T-helper 9 cell (primary cell): ENCODE data around the gene DUSP28.
A peak's percentile ranks its signal among the peaks of the same experiment; 100 is the strongest.
"Not testable (repeated sequence)": the region's sequence is repeated elsewhere in the genome, so short reads cannot be mapped to it uniquely, and the experiment has no call there.

ENCODE experiments used
- DNase-seq: peaks from one replicate; pipeline ENCODE4 v3.0.0-alpha.2; 2020
- total RNA-seq, 2 donors: gene quantifications; one replicate each; lab custom pipeline; 2026; lab: John Stamatoyannopoulos, UW

Gene DUSP28, protein sequence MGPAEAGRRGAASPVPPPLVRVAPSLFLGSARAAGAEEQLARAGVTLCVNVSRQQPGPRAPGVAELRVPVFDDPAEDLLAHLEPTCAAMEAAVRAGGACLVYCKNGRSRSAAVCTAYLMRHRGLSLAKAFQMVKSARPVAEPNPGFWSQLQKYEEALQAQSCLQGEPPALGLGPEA
- total RNA-seq = 16.9 to 30.9 reads per million in 2 donors

DNA sequence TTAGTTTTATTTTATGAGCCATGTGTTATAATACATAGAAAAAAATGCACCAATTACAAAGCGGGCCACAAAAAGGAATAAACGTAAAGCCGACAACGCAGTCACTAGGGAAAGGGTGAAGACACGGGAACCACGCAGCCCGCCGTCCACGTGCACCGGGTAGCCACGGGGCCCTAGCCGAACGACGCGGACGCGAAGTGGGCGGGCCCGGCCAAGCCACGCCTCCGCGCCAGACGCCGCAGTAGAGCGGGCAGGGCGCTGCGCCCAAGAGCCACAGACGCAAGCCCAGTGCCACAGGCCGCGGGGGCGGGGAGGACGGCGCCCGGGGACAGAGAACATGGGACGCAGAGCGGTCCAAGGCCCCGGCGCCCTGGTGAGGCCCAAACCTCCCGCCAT lies at the start of gene DUSP28:
Gene DUSP28, plus strand, starts transcription at position 274 of the 396 bp plus-strand sequence. CDS start 328 bp downstream, outside the sequence.
- DNase-seq = peak; percentile 83

DNA sequence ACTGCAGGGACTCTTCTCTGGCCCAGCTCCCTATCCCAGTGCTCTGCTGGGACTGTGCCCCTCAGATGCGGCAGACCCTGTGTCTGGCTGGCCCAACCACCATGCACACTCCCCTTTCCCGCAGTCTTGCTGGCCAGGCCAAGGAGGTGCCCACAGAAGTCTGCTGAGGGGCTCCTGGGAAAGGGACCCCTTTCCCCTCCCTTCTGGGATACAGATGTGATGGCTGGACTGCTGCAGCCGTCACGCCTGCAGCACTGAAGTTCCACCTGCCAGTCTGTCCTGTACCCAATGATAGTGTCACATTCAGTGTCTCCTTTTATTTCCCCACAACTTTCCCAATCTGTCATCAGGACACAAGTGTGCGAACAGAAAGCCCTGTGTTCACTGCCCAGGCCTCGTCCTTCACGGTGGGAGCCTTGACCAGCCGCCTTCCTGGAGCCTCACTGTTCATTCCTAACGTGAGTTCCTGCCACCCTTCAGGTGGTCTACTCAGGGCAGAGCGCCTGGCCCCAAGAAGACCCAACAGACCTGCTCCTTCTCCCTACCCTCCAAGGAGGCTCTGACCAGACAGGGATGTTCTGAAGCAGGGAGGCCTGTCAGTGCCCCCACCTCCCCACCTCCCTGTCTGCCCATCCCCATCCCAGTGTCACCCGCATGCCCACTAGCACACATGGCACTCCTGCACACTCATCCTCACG lies 49.5 kb upstream of the DUSP28 start:
- no peak for DNase-seq

DNA sequence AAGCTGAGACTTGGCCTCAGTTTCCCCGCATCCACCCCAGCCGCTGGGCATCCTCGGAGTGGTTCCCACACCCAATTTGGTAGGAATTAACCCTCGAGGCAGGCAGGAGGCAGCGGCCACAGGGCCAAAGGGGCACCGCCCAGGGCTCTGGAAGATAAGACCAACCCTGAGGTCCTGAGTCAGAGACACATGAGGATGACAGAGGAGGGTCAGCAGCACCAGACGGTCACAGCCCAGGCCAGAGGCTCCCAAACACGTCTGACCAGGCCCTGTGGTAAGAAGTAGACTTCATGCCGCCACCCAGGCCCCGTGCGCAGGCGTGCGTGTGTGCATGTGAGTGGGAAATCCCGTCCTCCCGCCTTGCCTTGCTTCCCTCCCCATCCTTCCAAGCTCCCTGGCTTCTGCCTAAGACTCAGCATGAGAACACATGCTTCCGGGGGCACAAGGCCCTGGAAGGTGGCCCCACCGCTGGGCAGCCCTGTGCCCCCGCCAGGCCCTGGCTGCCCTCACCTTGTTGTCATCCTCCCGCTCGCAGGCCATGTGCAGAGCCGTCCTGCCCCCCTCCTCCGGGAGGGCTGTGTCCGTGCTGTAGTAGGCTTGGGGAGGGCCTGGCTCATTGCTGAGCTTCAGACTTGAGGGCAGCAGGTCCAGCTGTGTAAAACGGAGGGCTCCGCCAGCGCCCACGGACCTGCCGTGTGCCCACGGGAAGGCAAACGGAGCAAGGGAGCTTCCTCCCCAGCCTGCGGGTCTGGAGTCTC lies 48.6 kb upstream of the DUSP28 start:
- no peak for DNase-seq

DNA sequence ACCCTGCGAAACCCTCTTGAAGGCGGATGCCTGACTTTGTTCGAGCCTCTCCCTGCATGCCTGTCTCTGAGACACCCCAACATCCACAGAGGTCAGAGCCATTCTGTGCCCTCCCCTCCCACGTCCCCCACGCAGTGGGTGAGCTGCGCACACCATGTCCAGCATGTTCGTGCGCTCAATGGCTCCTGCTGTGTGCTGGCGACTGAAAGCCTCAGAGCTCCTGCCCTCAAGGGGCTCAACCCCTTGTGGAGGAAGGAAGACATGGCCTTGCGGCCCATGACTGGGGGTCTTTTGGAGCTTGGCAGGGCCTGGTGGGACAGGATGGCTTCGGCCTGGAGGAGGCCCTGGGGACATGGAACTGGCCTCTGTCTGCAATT lies 48.1 kb upstream of the DUSP28 start:
- DNase-seq = no peak

DNA sequence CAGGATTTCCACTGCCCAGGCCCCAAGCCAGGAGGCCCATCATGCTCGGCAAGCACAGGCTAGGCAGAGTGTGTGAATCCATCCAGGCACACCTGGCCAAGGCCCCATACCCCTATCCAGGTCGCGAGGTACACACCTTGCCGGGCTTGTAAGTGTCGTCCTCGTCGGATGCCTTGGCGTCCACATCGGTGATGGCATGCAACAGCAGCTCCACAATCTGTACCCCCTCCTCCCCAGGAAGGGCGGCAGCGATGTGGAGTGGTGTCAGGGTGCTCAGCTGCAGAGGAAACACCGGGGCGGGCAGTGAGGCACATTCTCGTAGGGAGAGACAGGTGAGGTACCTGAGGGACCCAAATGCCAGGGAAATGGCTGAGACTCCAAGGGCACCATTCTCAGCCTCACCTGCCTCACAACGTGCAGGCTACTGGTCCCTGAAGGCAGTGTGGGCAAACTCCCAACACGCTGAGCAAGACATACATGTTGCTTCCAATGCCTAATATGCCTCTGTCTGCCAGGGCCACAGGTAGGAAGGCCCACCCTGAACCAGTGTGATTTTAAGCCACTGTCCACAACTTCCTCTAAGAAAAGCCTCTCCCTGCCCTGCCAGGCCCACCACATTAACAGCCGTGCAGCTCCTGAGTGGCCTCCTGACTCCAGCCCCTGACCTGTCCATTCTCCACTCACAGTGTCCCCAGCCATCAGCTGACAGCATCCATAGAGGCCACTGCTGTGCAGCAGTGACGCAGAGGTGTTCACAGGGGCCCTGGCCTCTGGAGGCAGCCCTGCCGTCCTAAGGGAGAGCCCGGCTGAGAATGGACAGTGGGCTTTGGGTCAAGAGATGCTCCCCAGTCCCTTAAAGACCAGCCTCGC lies 47.3 kb upstream of the DUSP28 start:
- no peak for DNase-seq

DNA sequence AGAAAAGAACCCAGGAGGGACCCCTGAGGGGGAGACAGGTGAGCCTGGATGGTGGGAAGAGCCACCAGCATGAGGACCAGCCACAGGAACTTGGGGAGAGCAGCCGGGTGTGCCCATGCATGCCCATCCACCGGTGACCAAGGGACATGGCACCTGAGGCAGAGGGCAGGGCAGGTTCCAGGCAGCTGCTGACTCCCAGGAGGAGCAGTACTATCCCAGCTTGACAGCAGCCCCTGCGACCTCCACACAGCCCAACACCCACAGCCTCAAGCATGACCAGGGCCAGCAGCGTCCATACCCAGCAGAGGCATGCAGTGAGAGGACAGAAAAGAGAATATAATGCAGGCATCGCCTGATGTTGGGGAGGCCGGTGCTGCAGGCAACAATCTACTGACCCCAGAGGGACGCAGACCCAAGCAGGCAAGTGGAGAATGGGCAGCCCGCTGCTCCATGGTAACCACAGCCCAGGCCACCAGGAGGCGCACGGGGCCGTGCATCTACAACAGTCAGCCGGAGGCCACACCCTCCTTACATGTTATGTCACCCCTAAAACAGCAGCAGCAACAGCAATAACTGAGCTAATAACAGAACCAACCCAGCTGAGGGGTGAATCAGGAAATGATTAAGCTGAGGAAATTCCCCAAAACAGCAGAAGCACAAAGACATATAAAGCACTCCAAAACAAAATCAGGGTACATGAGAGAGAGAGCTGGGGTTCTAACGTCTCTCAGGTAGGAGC lies 46.4 kb upstream of the DUSP28 start:
- peak; percentile 79 for DNase-seq

DNA sequence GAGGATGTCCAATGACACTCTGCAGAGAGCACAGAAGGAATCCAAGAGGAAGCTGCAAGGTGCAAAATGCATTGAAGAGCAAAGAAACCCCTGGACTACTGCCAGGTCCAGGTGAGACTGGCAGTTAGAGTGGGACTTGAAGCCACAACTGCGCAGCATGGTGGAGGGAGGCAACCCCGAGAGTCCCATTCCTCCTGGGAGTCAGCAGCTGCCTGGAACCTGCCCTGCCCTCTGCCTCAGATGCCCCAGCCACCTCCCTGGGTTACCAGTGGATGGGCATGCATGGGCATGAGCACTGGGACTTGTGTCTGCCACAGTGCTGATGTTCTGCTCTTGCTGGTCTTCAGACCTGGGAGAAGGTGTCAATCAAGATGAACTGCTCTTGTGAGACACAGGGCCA lies 45.5 kb upstream of the DUSP28 start:
- DNase-seq = no peak

DNA sequence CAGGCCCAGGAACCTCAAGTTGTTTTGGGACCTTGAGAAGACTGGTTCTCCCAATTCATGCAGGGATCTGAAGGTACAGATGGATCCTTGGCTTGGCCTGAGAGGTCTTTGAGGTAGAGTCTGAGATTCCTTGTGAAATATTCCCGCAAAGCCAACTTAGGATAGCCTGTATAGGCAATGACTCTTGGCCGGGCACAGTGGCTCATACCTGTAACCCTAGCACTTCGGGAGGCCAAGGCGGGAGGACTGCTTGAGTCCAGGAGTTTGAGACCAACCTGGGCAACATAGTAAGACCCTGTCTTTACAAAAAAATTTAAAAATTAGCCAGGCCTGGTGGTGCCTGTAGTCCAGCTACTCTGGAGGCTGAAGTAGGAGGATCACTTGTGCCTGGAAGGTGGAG lies 42.8 kb upstream of the DUSP28 start:
- DNase-seq = no peak

DNA sequence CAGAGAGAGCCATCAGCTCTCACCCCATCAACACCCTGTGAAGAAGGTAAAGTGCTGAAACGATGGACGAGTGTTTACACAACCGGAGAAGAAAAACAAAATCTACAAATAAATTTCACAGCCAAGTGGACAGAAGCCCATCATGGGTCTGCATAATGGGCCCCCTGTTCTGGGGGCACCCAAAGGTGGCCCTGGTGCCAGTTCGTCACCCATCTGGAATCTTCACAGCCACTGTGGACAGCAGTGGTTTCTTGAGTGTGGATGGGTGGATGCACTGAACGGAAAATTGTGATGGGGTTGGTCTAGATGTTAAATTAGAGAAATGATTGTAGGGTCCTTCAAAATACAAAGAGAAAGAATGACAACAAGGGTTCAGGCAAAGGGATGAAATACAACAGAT lies 41.2 kb upstream of the DUSP28 start:
- DNase-seq = no peak

DNA sequence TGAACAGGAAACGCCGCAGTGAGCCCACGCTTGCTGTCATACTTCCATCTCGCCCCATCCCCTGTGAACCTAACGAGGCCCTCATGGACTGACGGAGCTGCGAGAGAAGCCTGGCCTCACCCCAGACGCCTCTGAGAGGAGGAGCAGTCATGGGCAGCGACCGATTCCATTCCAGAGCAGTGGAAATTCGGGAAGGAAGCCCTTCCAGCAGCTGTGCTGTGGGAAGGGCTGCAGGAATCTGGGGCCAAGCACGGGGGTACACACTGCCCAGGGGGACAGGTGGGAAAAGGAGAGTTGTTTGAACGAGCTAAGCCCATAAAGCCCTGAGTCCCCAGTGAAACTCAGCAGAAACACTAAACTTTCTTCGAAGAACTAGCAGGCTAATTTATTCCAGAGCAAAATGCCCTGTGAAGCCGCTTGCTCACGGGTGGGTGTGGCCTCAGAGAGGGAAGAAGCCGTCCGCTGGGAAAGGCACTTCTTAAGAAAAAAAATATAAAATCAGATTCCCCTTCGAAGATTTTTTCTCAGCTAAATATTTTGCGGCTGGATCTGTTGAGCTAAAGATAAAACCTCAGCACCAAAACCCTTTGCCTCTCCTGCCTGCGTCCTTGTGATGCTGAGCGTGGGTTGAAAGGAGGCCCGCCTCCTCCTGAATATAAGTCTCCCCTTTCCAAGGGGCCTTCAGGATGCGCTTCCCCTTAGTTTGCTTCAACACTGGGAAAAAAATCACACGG lies 40.6 kb upstream of the DUSP28 start:
- DNase-seq = no peak

DNA sequence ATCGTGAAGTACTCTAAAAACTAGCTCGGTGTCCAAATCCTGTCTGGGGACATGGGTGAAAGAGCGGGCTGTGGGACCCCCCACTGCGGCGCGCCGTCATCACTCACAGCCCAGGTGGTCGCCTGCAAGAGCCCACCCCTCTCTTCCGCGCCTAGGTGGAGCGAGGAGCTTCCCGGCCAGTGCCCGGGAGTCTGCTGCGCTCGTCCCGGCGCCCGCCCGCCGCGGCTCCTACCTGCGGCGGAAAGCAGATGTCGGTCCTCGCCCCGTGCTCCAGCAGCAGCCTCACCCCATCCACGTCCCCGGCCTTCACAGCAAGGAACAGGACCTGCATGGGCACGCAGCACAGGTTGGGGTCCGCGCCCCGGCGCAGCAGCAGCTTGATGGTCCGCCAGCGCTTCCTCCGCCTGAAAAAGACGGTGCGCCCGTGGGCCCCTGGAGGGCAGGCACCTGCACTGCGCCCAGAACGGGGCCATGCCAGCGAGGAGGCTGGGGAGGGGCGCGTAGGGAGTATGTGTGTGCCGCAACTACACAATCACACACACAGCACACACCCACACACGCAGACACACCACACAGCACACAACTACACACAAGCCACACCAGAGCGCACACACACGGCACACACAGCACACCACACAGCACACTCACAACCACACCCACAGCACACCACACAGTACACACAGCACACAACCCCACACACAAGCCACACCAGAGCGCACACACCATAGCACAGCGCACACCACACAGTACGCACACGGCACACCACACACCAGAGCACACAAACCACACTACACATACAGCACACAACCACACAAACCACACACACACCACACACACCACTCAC lies 39.8 kb upstream of the DUSP28 start:
- DNase-seq = no peak

DNA sequence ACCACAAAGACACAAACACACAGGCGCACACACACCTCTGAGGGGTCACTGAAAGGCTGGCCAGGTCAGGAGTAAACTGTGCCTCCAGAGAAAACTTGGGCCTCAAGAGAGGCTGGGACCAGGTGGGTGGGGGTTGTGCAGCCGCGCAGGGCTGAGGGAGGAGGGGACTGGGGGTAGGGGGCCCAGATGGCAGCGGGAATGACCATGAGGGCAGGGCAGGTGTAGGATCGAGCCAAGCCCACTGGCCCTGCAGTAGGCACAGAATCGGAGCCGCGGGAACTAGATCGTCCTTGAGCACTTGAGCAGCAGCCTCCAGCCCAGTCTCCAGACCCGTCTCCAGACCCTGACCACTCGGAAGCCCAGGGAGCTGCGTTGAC lies 39.2 kb upstream of the DUSP28 start:
- DNase-seq = no peak

DNA sequence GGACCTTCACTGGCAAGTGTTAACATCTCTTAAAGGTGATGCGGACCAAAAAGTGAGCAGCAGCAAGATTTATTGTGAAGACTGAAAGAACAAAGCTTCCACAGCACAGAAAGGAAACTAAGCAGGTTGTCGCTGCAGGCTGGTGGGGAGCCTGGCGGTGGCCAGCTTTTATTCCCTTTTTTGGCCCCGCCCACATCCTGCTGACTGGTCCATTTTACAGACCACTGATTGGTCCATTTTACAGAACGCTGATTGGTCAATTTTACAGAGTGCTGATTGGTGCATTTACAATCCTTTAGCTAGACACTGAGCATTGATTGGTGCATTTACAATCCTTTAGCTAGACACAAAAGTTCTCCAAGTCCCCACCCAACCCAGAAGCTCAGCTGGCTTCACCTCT lies 38.3 kb upstream of the DUSP28 start:
- DNase-seq = not testable (repeated sequence)

DNA sequence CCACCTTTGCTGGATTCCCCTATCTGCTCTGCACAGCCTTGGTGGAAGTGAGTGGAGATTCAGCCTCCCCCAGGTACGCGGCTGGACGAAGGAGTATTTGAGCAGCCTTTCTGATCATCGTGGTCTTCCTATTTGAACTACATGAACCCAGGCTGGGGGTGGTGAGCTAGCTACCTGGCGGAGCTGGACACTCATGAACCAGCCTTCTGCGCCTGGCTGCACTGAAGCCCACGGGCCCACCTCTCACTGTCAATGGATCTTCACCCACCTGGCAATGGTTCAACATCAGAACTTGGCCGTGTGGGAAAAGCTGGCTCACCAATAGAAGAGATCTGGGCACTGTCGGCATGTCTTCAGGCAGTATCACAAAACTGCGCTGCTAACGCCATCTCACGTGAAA lies 37.8 kb upstream of the DUSP28 start:
- DNase-seq = no peak

DNA sequence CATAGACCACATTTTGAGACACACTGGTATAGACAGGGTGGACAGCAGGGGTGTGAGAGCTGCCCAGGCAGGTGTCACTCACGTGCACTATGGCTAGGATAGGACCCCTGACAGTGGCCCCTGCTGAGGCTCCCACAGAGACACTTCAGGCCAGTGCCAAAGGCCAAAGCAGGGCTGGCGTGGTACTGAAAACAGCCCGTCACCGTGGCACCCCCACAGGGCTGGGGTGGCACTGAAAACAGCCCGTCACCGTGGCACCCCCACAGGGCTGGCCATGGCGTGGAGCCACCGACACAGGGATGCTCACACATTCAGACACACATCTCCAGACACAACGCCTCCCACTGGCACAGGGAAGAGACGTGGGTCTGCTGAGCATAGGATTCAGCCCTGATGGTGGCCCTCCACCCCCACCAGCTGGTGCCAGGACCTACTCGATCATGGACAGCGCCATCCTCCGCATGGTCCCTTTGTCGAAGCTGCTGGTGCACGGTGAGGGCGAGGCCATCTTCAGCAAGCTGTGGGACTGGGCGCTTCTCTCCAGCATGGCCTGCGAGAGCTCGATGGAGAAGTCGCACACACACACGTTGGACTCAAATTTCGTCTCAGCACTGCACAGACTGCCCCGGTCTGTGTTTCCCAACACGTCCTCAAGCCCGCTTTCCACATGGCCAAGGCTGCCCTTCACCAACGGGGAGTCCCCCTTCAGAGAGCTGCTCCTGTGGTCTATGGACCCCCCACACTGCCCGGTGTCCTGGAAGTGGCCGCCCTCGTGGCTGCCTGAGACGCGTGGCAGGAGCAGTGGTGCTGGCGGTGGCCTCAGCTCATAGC lies 36.5 kb upstream of the DUSP28 start:
- no peak for DNase-seq

DNA sequence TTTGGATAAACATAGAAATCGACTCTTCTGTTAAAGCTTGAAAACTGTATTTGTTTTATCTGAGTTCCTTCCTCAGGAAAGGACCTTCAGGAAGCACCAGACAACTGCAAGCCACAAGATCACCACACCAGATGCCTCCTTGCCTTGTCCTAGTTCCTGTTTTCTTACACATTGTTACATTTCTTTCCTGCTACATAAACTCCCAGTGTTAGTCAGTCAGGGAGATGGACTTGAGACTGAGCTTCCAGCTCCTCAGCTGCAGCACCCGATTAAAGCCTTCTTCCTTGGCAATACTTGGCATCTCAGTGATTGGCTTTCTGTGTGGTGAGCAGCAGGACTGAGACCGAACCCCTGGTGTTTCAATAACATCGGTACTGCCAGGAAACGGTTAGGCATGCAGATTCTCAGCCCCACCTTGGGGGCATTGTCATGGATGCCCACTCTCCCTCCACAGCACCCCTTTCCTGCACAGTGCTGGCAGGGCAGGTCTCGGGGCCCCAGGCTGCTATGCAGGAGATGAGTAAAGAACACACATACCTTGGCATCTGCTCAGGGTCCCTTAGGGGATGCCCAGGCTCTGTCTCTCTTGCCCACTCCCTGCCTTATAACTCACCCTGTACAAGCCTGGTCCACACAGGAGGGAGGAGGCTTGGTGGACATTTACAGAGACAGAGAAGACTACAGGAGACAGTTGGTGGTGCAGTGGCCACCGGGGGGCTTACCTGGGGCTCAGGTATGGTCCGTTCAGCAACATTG lies 35.0 kb upstream of the DUSP28 start:
- no peak for DNase-seq

DNA sequence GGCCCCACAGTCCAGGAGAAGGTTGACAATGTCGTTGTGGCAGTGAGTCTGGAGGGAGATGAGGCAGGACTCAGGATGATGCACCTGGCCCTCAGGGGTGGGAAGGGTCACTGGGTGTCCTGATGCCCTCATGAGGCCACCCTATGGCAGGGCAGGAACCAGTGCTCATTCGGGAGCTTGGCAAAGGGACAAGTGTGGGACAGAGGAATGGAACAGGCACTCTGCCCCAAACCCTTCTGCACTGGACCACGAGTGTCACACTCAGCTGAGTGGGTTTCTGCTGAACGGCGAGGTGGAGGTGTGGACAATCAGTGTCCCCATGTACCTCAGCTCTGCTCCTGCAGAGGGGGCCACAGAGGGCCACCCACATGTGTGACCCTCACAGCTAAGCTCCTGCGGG lies 34.4 kb upstream of the DUSP28 start:
- no peak for DNase-seq

DNA sequence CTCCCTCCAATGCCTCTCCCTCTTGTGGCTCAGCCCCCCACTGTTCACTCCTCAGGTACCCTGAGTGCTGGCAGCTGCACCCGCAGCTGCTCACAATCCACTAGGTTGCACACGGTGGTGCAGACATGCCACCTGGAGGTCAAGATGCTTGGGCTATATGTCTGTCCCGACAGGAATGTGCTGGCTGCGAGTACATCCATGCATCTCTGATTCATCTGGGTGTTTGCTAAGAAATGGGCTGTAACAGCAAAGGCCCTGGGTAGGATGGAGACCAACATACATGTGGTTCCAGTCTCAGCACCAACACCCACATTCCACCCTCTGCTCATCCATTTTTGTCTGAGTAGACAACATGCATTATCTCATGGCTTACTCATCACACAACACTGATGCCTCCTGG lies 33.6 kb upstream of the DUSP28 start:
- DNase-seq = no peak

DNA sequence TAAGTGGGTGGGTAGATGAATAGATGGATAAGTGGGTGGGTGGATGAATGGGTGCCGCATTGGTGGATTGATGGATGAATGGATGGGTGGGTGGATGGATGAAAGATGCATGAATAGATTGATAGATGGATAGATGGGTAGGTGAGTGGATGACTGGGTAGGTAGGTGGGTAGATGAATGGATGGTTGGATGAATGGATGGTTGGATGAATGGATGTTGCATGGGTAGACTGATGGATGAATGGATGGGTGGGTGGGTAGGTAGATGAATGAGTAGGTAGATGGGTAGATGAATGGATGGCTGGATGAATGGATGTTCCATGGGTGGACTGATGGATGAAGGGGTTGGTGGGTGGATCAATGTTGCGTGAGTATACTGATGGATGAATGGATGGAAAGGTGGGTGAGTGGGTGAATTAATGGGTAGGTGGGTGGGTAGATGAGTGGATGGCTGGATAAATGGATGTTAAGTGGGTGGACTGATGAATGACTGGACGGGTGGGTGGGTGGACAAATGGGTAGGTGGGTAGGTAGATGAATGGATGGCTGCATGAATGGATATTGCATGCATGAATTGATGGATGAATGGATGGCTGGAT lies 32.9 kb upstream of the DUSP28 start:
- no peak for DNase-seq
